Measurements from ENCODE around the gene POC1A. TPM values are rescaled to one million over a fixed set of nuclear protein-coding genes. Genes with fewer than 3 reads are reported as not detected.

The POC1A gene
- total and polyA plus RNA-seq, 7 donors: 0.66 to 15.8 (median 1.7) TPM

- 49 to 50% methylated on average over 14 of the region's 14 CpGs for whole genome bisulfite sequencing, 2 donors
- Histone ChIP-seq H3K27ac (peak overlapping the region; percentile 86 to 90 (median 88)), H3K36me3 (peaks cover 16 to 30% (median 20%) of the 10 kb centered on the region in 4 donors), H3K27me3 (no peaks in the 10 kb centered on the region), H3K4me1 (peaks cover 0 to 59% (median 41%) of the 10 kb centered on the region in 4 donors), H3K9me3 (no peaks in the 10 kb centered on the region), H3K4me3 (peak overlapping the region; percentile 88 to 97 (median 91))
- intact Hi-C loops (cut with DNase I): loop anchor here (2.0 to 5.0 kb wide), 3 partner anchors 44 to 257 kb away; partner anchors contain the start of genes DUSP7, PARP3, POC1A and RRP9
- TF ChIP-seq EP300 (IDR thresholded peaks at IDR 0.05): no peak
- no peak for TF ChIP-seq POLR2A (IDR thresholded peaks at IDR 0.05)
- no peak for DNase-seq
These were observed 44.7 kb upstream of the POC1A start for GRCh38 chr3:52198643-52199608.

GRCh38 chr3:52197842-52198625 lies 43.8 kb upstream of the POC1A start, which contains the start of gene ALAS1:
Gene ALAS1 (plus strand): TSS chr3:52198160. CDS start chr3:52199242, 1,082 bp downstream.
- WGBS, 2 donors: 0% methylated on average over 71 of the region's 71 CpGs
- DNase-seq: peak; percentile 95
- Histone ChIP-seq H3K27ac (peak within 1 kb of the TSS; percentile 86 to 90 (median 88)), H3K27me3 (no peaks in the 10 kb centered on the region), H3K9me3 (no peaks in the 10 kb centered on the region), H3K4me3 (peak within 1 kb of the TSS; percentile 88 to 97 (median 91)), H3K4me1 (peaks cover 0 to 65% (median 47%) of the 10 kb centered on the region in 4 donors), H3K36me3 (peaks cover 9 to 22% (median 13%) of the 10 kb centered on the region in 4 donors)
- intact Hi-C loops (cut with DNase I): loop anchor here (2.0 to 5.0 kb wide), 3 partner anchors 43 to 256 kb away; partner anchors contain the start of genes DUSP7, PARP3, POC1A and RRP9
- peak; percentile 58 to 88 for TF ChIP-seq POLR2A (IDR thresholded peaks at IDR 0.05)
- peak; percentile 83 to 95 (median 92) for TF ChIP-seq POLR2AphosphoS5 (IDR thresholded peaks at IDR 0.05)
- peak; percentile 29 to 54 (median 33) for TF ChIP-seq CTCF (IDR thresholded peaks at IDR 0.05)
- no peak for TF ChIP-seq EP300 (IDR thresholded peaks at IDR 0.05)

GRCh38 chr3:52197499-52197841 lies 43.2 kb upstream of the POC1A start:
- Histone ChIP-seq H3K9me3 (no peaks in the 10 kb centered on the region), H3K27ac (peak overlapping the region; percentile 86 to 90 (median 88)), H3K36me3 (peaks cover 3 to 16% (median 7%) of the 10 kb centered on the region in 4 donors), H3K27me3 (no peaks in the 10 kb centered on the region), H3K4me1 (peaks cover 0 to 70% (median 50%) of the 10 kb centered on the region in 4 donors), H3K4me3 (peak overlapping the region; percentile 88 to 97 (median 91))
- DNase-seq: no peak
- 22 to 45% methylated on average over 10 of the region's 10 CpGs for WGBS, 2 donors
- no peak for TF ChIP-seq EP300 (IDR thresholded peaks at IDR 0.05)
- intact Hi-C loops (cut with DNase I): loop anchor here (5.0 kb wide), 2 partner anchors 140 to 255 kb away; partner anchors contain the start of genes DUSP7, PARP3 and RRP9

GRCh38 chr3:52196977-52197376 lies 42.8 kb upstream of the POC1A start:
- WGBS, 2 donors: 12 to 60% methylated on average over 3 of the region's 3 CpGs
- DNase-seq: no peak
- no peak overlapping the region for H3K4me3 ChIP-seq
- intact Hi-C loops (cut with DNase I): loop anchor here (5.0 kb wide), 2 partner anchors 140 to 255 kb away; partner anchors contain the start of genes DUSP7, PARP3 and RRP9
- H3K27ac ChIP-seq: peak overlapping the region; percentile 86 to 90 (median 88)
- peaks cover 0 to 68% (median 50%) of the 10 kb centered on the region in 4 donors for H3K4me1 ChIP-seq
- peaks cover 0 to 11% (median 3%) of the 10 kb centered on the region in 4 donors for H3K36me3 ChIP-seq
- no peaks in the 10 kb centered on the region for H3K27me3 ChIP-seq
- H3K9me3 ChIP-seq: no peaks in the 10 kb centered on the region
- TF ChIP-seq CTCF (IDR thresholded peaks at IDR 0.05): no peak
- no peak for TF ChIP-seq POLR2A (IDR thresholded peaks at IDR 0.05)

GRCh38 chr3:52195823-52196331 lies 41.7 kb upstream of the POC1A start:
- no peaks in the 10 kb centered on the region for H3K27me3 ChIP-seq
- H3K9me3 ChIP-seq: no peaks in the 10 kb centered on the region
- no peak for DNase-seq
- WGBS, 2 donors: 68 to 72% methylated on average over 10 of the region's 10 CpGs
- no peak overlapping the region for H3K4me3 ChIP-seq
- intact Hi-C loops (cut with DNase I): loop anchor here (5.0 kb wide), 2 partner anchors 139 to 254 kb away; partner anchors contain the start of genes DUSP7, PARP3 and RRP9
- peaks cover 0 to 4% (median 2%) of the 10 kb centered on the region in 4 donors for H3K36me3 ChIP-seq
- H3K4me1 ChIP-seq: peaks cover 0 to 67% (median 47%) of the 10 kb centered on the region in 4 donors
- peak in 1 of 4 donors; percentile 35 for TF ChIP-seq POLR2AphosphoS5 (IDR thresholded peaks at IDR 0.05)
- TF ChIP-seq POLR2A (IDR thresholded peaks at IDR 0.05): no peak
- H3K27ac ChIP-seq: peak overlapping the region; percentile 26 to 64 (median 48)
